Neural progenitor cell (in vitro differentiated cells): ENCODE results near the gene COL23A1. TPM values are rescaled to one million over a fixed set of nuclear protein-coding genes. Genes with fewer than 3 reads are reported as not detected.
A peak's percentile ranks its signal among the peaks of the same experiment; 100 is the strongest.

Experiments used
- DNase-seq: peaks from one replicate; pipeline ENCODE4 v3.0.0-alpha.2; 2016; ENCODE audit warnings: low spot score
- H2AFZ ChIP-seq: fragments of 200-600 bp; sonication (generic); replicated peaks from 2 replicates; pipeline ENCODE4 v1.6.1; 2016; ENCODE audit warnings: antibody characterized with exemption
- H3F3A ChIP-seq: fragments of 200-600 bp; sonication (generic); 2 replicates; pipeline ENCODE4 v1.6.1; 2016; ENCODE audit warnings: antibody characterized with exemption, low read depth
- H3K27ac ChIP-seq: fragments of 200-600 bp; sonication (generic); 2 replicates; pipeline ENCODE4 v1.5.1; 2016; ENCODE audit warnings: mild to moderate bottlenecking
- H3K27me3 ChIP-seq: fragments of 200-600 bp; sonication (generic); 2 replicates; pipeline ENCODE4 v1.6.1; 2016; ENCODE audit warnings: mild to moderate bottlenecking, moderate library complexity
- H3K36me3 ChIP-seq: fragments of 200-600 bp; sonication (generic); 2 replicates; pipeline ENCODE4 v1.5.1; 2016
- H3K4me1 ChIP-seq: fragments of 200-600 bp; sonication (generic); 2 replicates; pipeline ENCODE4 v1.6.1; 2016; ENCODE audit warnings: mixed run types
- H3K4me2 ChIP-seq: fragments of 200-600 bp; sonication (generic); 2 replicates; pipeline ENCODE4 v1.6.1; 2016
- H3K4me3 ChIP-seq: fragments of 200-600 bp; sonication (generic); 2 replicates; pipeline ENCODE4 v1.5.1; 2016
- H3K79me2 ChIP-seq: fragments of 200-600 bp; sonication (generic); 2 replicates; pipeline ENCODE4 v1.6.1; 2016; ENCODE audit warnings: low read depth
- H3K9ac ChIP-seq: fragments of 200-600 bp; sonication (generic); 2 replicates; pipeline ENCODE4 v1.6.1; 2016
- H3K9me3 ChIP-seq: fragments of 200-600 bp; sonication (generic); 2 replicates; pipeline ENCODE4 v1.5.1; 2016; ENCODE audit warnings: low read depth
- H4K20me1 ChIP-seq: fragments of 200-600 bp; sonication (generic); 2 replicates; pipeline ENCODE4 v1.6.1; 2016; ENCODE audit warnings: low read depth
- H3K27ac Mint-ChIP-seq: 3 replicates; pipeline ENCODE4 v1.8.0; 2021; ENCODE audit warnings: mixed read lengths
- H3K27me3 Mint-ChIP-seq: 2 replicates; pipeline ENCODE4 v1.8.0; 2022; ENCODE audit warnings: low read depth, mild to moderate bottlenecking, inconsistent platforms, moderate library complexity, mixed read lengths; ENCODE audit not compliant: insufficient read depth
- H3K36me3 Mint-ChIP-seq: 3 replicates; pipeline ENCODE4 v1.8.0; 2021; ENCODE audit warnings: mixed read lengths
- H3K4me1 Mint-ChIP-seq: 3 replicates; pipeline ENCODE4 v1.8.0; 2021; ENCODE audit warnings: mixed read lengths
- H3K4me3 Mint-ChIP-seq: 3 replicates; pipeline ENCODE4 v1.8.0; 2021; ENCODE audit warnings: mild to moderate bottlenecking, moderate library complexity, mixed read lengths
- H3K9me3 Mint-ChIP-seq: 3 replicates; pipeline ENCODE4 v1.8.0; 2020; ENCODE audit warnings: mixed read lengths
- CTCF ChIP-seq: fragments of 200-600 bp; sonication (generic); IDR thresholded peaks from 2 replicates; pipeline ENCODE4 v1.5.1; 2017; ENCODE audit warnings: antibody characterized with exemption, mild to moderate bottlenecking
- EZH2 ChIP-seq: fragments of 200-600 bp; sonication (generic); IDR thresholded peaks from 2 replicates; pipeline ENCODE4 v1.6.1; 2017; ENCODE audit warnings: antibody characterized with exemption, mild to moderate bottlenecking, moderate library complexity
- EZH2phosphoT487 ChIP-seq: fragments of 200-600 bp; sonication (generic); IDR thresholded peaks from 2 replicates; pipeline ENCODE4 v1.6.1; 2017; ENCODE audit warnings: antibody characterized with exemption
- total RNA-seq: library from RNA; depleted of rRNA; stranded (reverse); fragments of >200 nt; gene quantifications from 2 replicates; pipeline ENCODE4 v1.2.3, GENCODE V29; 2015; ENCODE audit warnings: low replicate concordance

COL23A1 gene
- total RNA-seq, 1 donor from 2014 or later: not detected

GRCh38 chr5:178279026-178279722 lies 311.0 kb downstream of the COL23A1 start:
- Histone ChIP-seq H4K20me1 (no peaks in the 10 kb centered on the region), H3K27me3 (peaks cover 24% of the 10 kb centered on the region), H3K9me3 (no peaks in the 10 kb centered on the region), H3K4me3 (no peak overlapping the region), H2AFZ (no peak overlapping the region), H3K4me1 (no peaks in the 10 kb centered on the region), H3K79me2 (no peaks in the 10 kb centered on the region), H3K9ac (no peak overlapping the region), H3K27ac (no peak overlapping the region), H3K36me3 (no peaks in the 10 kb centered on the region), H3K4me2 (no peak overlapping the region), H3F3A (no peaks in the 10 kb centered on the region)
- H3K27me3 Mint-ChIP-seq: peaks cover 5% of the 10 kb centered on the region
- TF ChIP-seq CTCF (no peak), EZH2 (no peak), EZH2phosphoT487 (no peak)
- peaks cover 20% of the 10 kb centered on the region for H3K9me3 Mint-ChIP-seq
- H3K36me3 Mint-ChIP-seq: no peaks in the 10 kb centered on the region
- DNase-seq: no peak
- H3K4me3 Mint-ChIP-seq: no peak overlapping the region
- no peak overlapping the region for H3K27ac Mint-ChIP-seq
- peaks cover 16% of the 10 kb centered on the region for H3K4me1 Mint-ChIP-seq

GRCh38 chr5:178278358-178279023 lies 311.7 kb downstream of the COL23A1 start:
- Histone ChIP-seq H3K4me3 (no peak overlapping the region), H4K20me1 (no peaks in the 10 kb centered on the region), H2AFZ (no peak overlapping the region), H3K9me3 (no peaks in the 10 kb centered on the region), H3K36me3 (no peaks in the 10 kb centered on the region), H3K27ac (no peak overlapping the region), H3K27me3 (peaks cover 24% of the 10 kb centered on the region), H3K4me2 (no peak overlapping the region), H3F3A (no peaks in the 10 kb centered on the region), H3K4me1 (no peaks in the 10 kb centered on the region), H3K9ac (no peak overlapping the region), H3K79me2 (no peaks in the 10 kb centered on the region)
- Mint-ChIP-seq H3K9me3 (peaks cover 13% of the 10 kb centered on the region), H3K4me1 (peaks cover 19% of the 10 kb centered on the region), H3K27me3 (peaks cover 5% of the 10 kb centered on the region), H3K4me3 (no peak overlapping the region), H3K36me3 (no peaks in the 10 kb centered on the region), H3K27ac (no peak overlapping the region)
- DNase-seq: no peak
- no peak for TF ChIP-seq EZH2
- TF ChIP-seq CTCF: no peak
- no peak for TF ChIP-seq EZH2phosphoT487

GRCh38 chr5:178277866-178278265 lies 312.3 kb downstream of the COL23A1 start:
- no peaks in the 10 kb centered on the region for H3K79me2 ChIP-seq
- no peaks in the 10 kb centered on the region for H4K20me1 ChIP-seq
- no peaks in the 10 kb centered on the region for H3F3A ChIP-seq
- peaks cover 24% of the 10 kb centered on the region for H3K27me3 ChIP-seq
- peaks cover 9% of the 10 kb centered on the region for H3K9me3 Mint-ChIP-seq
- H3K27ac Mint-ChIP-seq: peak overlapping the region; percentile 48
- H3K4me3 ChIP-seq: no peak overlapping the region
- no peaks in the 10 kb centered on the region for H3K9me3 ChIP-seq
- H3K27me3 Mint-ChIP-seq: peaks cover 5% of the 10 kb centered on the region
- H3K9ac ChIP-seq: no peak overlapping the region
- no peaks in the 10 kb centered on the region for H3K4me1 ChIP-seq
- DNase-seq: no peak
- H2AFZ ChIP-seq: no peak overlapping the region
- peaks cover 19% of the 10 kb centered on the region for H3K4me1 Mint-ChIP-seq
- H3K4me2 ChIP-seq: no peak overlapping the region
- H3K27ac ChIP-seq: no peak overlapping the region
- H3K36me3 ChIP-seq: no peaks in the 10 kb centered on the region
- peak overlapping the region; percentile 6 for H3K4me3 Mint-ChIP-seq
- TF ChIP-seq CTCF: no peak
- no peak for TF ChIP-seq EZH2
- no peak for TF ChIP-seq EZH2phosphoT487
- H3K36me3 Mint-ChIP-seq: no peaks in the 10 kb centered on the region
